Heart left ventricle (tissue), 13 donors: Measurements from ENCODE around the gene KCNMB3.

Experiments
- POLR2A ChIP-seq, 2 donors: fragments of 450-650 bp; IDR thresholded peaks; one replicate each; pipeline ENCODE4 v1.6.1; 2017; ENCODE audit warnings: antibody characterized with exemption in 2 of 2, mild to moderate bottlenecking in 2 of 2, moderate library complexity in 2 of 2
- TF ChIP-seq, protein P1 (sequence below), 12 donors: fragments of 200-600 bp; sonication (generic) in 4 of 12; IDR thresholded peaks; one replicate each; pipeline versions ENCODE4 v1.5.0 to v1.8.0; 2018 to 2022; ENCODE audit warnings: antibody characterized with exemption in 12 of 12, mild to moderate bottlenecking in 5 of 12
- donor health status: ischemic (EF 13 %, LVEDD 7.1; RV severe dilation, severe dysfunction).
- donor health status: DM: no; HTN: yes; CAD: no.
- donor health status: DM: no; HTN: no; CAD: no.
- donor health status: ischemic (EF 25% LVEDD 6.9; RV normal size, moderate dysfunction).
- donor health status: ischemic (EF 25% LVEDD 5.7; RV mildly dilated, moderate dysfunction).
- donor health status: ischemic (EF 35%, LVEDD 5.7; RV mildly dilated, moderate dysfunction).
- donor health status: nonischemic (EF 11% LVEDD 7.7; RV severe dilation, severe dysfunction).
- donor health status: DM: yes; HTN: yes; CAD: no.
- donor health status: PGD.
- donor health status: ischemic (EF 29% LVEDD 5.4; RV normal size, mild dysfunction).
- donor health status: nonischemic (EF 23%, LVEDD 6.1; RV moderate dilation, normal function).

DNA sequence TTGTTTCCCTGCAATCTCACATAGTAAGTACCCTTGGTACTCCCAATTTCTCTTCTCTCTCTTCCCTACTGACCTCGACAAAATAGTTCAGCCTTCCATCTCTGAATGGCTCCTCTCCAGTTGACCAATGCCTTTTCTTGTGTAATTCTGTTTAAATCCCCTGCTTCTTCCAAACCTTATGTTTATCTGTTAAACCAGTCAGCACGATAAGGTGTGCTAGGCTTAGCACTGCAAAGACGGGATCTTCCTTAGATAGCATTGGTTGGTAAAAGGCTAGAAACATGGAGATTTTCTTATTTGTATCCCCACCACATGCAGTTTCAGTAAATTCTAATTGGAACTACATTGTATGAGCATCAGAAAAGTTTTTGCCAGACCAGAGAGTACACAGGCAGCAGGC lies 25.8 kb upstream of the KCNMB3 start:
- TF ChIP-seq, protein P1, sequence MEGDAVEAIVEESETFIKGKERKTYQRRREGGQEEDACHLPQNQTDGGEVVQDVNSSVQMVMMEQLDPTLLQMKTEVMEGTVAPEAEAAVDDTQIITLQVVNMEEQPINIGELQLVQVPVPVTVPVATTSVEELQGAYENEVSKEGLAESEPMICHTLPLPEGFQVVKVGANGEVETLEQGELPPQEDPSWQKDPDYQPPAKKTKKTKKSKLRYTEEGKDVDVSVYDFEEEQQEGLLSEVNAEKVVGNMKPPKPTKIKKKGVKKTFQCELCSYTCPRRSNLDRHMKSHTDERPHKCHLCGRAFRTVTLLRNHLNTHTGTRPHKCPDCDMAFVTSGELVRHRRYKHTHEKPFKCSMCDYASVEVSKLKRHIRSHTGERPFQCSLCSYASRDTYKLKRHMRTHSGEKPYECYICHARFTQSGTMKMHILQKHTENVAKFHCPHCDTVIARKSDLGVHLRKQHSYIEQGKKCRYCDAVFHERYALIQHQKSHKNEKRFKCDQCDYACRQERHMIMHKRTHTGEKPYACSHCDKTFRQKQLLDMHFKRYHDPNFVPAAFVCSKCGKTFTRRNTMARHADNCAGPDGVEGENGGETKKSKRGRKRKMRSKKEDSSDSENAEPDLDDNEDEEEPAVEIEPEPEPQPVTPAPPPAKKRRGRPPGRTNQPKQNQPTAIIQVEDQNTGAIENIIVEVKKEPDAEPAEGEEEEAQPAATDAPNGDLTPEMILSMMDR (IDR thresholded peaks at IDR 0.05) = no peak
- no peak for TF ChIP-seq POLR2A (IDR thresholded peaks at IDR 0.05)
